ENCODE data around the gene NUFIP2. TPM values are rescaled to one million over a fixed set of nuclear protein-coding genes. Genes with fewer than 3 reads are reported as not detected.
"Not testable (repeated sequence)": the region's sequence is repeated elsewhere in the genome, so short reads cannot be mapped to it uniquely, and the experiment has no call there.

The NUFIP2 gene
- total RNA-seq, 1 donor from 2014 or later, result 90.7 TPM

- DNase-seq (ENCODE audit: low spot score), result no peak
- Mint-ChIP-seq H3K27me3 (ENCODE audit: insufficient read depth, low read depth) (peaks cover 4% of the 10 kb centered on the region), H3K9me3 (no peaks in the 10 kb centered on the region), H3K4me1 (peaks cover 34% of the 10 kb centered on the region), H3K27ac (no peak overlapping the region), H3K4me3 (no peak overlapping the region), H3K36me3 (no peaks in the 10 kb centered on the region)
- Histone ChIP-seq H3K9me3 (ENCODE audit: low read depth) (no peaks in the 10 kb centered on the region), H3K79me2 (ENCODE audit: low read depth) (no peaks in the 10 kb centered on the region), H4K20me1 (ENCODE audit: low read depth) (no peaks in the 10 kb centered on the region), H3K4me2 (no peak overlapping the region), H3K9ac (no peak overlapping the region), H3K4me1 (peaks cover 19% of the 10 kb centered on the region), H3K27me3 (no peaks in the 10 kb centered on the region), H3F3A (ENCODE audit: low read depth) (peaks cover 30% of the 10 kb centered on the region), H3K36me3 (no peaks in the 10 kb centered on the region), H3K4me3 (no peak overlapping the region), H2AFZ (replicated peaks) (no peak overlapping the region), H3K27ac (no peak overlapping the region)
- TF ChIP-seq EZH2 (IDR thresholded peaks at IDR 0.05) (no peak), EZH2phosphoT487 (IDR thresholded peaks at IDR 0.05) (no peak), CTCF (IDR thresholded peaks at IDR 0.05) (no peak)
These were observed 56.3 kb downstream of the NUFIP2 start for GRCh38 chr17:29237476-29238132.

- H3K27me3 ChIP-seq, result no peaks in the 10 kb centered on the region
- Mint-ChIP-seq H3K4me3 (no peak overlapping the region), H3K4me1 (peaks cover 18% of the 10 kb centered on the region), H3K27me3 (ENCODE audit: insufficient read depth, low read depth) (peaks cover 5% of the 10 kb centered on the region), H3K9me3 (no peaks in the 10 kb centered on the region), H3K27ac (peak overlapping the region; percentile 54), H3K36me3 (no peaks in the 10 kb centered on the region)
- no peaks in the 10 kb centered on the region for H3K79me2 ChIP-seq (ENCODE audit: low read depth)
- peaks cover 9% of the 10 kb centered on the region for H3K4me1 ChIP-seq
- no peak for DNase-seq (ENCODE audit: low spot score)
- no peak overlapping the region for H2AFZ ChIP-seq (replicated peaks)
- H3K9me3 ChIP-seq (ENCODE audit: low read depth), result no peaks in the 10 kb centered on the region
- TF ChIP-seq CTCF (IDR thresholded peaks at IDR 0.05) (no peak), EZH2phosphoT487 (IDR thresholded peaks at IDR 0.05) (no peak), EZH2 (IDR thresholded peaks at IDR 0.05) (no peak)
- peaks cover 14% of the 10 kb centered on the region for H3F3A ChIP-seq (ENCODE audit: low read depth)
- H3K4me2 ChIP-seq, result no peak overlapping the region
- no peaks in the 10 kb centered on the region for H3K36me3 ChIP-seq
- no peak overlapping the region for H3K9ac ChIP-seq
- no peak overlapping the region for H3K4me3 ChIP-seq
- H3K27ac ChIP-seq, result no peak overlapping the region
- H4K20me1 ChIP-seq (ENCODE audit: low read depth), result no peaks in the 10 kb centered on the region
These were observed 58.0 kb downstream of the NUFIP2 start for GRCh38 chr17:29235904-29236303.

- not testable (repeated sequence) for H3K4me3 Mint-ChIP-seq; H3K27me3 Mint-ChIP-seq (ENCODE audit: insufficient read depth, low read depth); H3K36me3 ChIP-seq; H3K9me3 Mint-ChIP-seq; DNase-seq (ENCODE audit: low spot score); H3K9me3 ChIP-seq (ENCODE audit: low read depth); H3F3A ChIP-seq (ENCODE audit: low read depth); H3K27ac ChIP-seq; H2AFZ ChIP-seq (replicated peaks); H3K4me2 ChIP-seq; H3K4me1 Mint-ChIP-seq; H3K27me3 ChIP-seq; H3K36me3 Mint-ChIP-seq; H3K9ac ChIP-seq; H3K4me1 ChIP-seq; H4K20me1 ChIP-seq (ENCODE audit: low read depth); H3K4me3 ChIP-seq; H3K79me2 ChIP-seq (ENCODE audit: low read depth)
- H3K27ac Mint-ChIP-seq, result peak overlapping the region; percentile 44
These were observed 59.0 kb downstream of the NUFIP2 start for GRCh38 chr17:29234972-29235371.

- Histone ChIP-seq H3K9me3 (ENCODE audit: low read depth) (no peaks in the 10 kb centered on the region), H3K4me1 (no peaks in the 10 kb centered on the region), H3K4me2 (no peak overlapping the region), H2AFZ (replicated peaks) (no peak overlapping the region), H3F3A (ENCODE audit: low read depth) (no peaks in the 10 kb centered on the region), H3K4me3 (no peak overlapping the region), H3K27ac (no peak overlapping the region), H3K79me2 (ENCODE audit: low read depth) (no peaks in the 10 kb centered on the region), H4K20me1 (ENCODE audit: low read depth) (no peaks in the 10 kb centered on the region), H3K27me3 (no peaks in the 10 kb centered on the region), H3K36me3 (no peaks in the 10 kb centered on the region), H3K9ac (no peak overlapping the region)
- H3K4me3 Mint-ChIP-seq, result no peak overlapping the region
- peaks cover 5% of the 10 kb centered on the region for H3K27me3 Mint-ChIP-seq (ENCODE audit: insufficient read depth, low read depth)
- TF ChIP-seq EZH2 (IDR thresholded peaks at IDR 0.05), result no peak
- no peak for TF ChIP-seq CTCF (IDR thresholded peaks at IDR 0.05)
- TF ChIP-seq EZH2phosphoT487 (IDR thresholded peaks at IDR 0.05), result no peak
- no peak for DNase-seq (ENCODE audit: low spot score)
- H3K9me3 Mint-ChIP-seq, result no peaks in the 10 kb centered on the region
- no peak overlapping the region for H3K27ac Mint-ChIP-seq
- H3K4me1 Mint-ChIP-seq, result peaks cover 2% of the 10 kb centered on the region
- H3K36me3 Mint-ChIP-seq, result no peaks in the 10 kb centered on the region
These were observed 60.6 kb downstream of the NUFIP2 start for GRCh38 chr17:29233301-29233700.
